Chondrocyte (in vitro differentiated cells): Measurements from ENCODE around the gene UGT2B17. TPM values are rescaled to one million over a fixed set of nuclear protein-coding genes. Genes with fewer than 3 reads are reported as not detected.
"Not testable (repeated sequence)": the region's sequence is repeated elsewhere in the genome, so short reads cannot be mapped to it uniquely, and the experiment has no call there.

ENCODE experiments used
- DNase-seq: peaks from one replicate; pipeline ENCODE4 v3.0.0; 2021; ENCODE audit warnings: mixed read lengths, low spot score
- H3K27ac Mint-ChIP-seq: one replicate; pipeline ENCODE4 v1.8.0; 2021; ENCODE audit warnings: mild to moderate bottlenecking, moderate library complexity, mixed read lengths; ENCODE audit not compliant: unreplicated experiment
- H3K27me3 Mint-ChIP-seq: 2 replicates; pipeline ENCODE4 v1.8.0; 2021; ENCODE audit warnings: low read depth, mixed read lengths
- H3K36me3 Mint-ChIP-seq: 2 replicates; pipeline ENCODE4 v1.8.0; 2021; ENCODE audit warnings: low read depth, mixed read lengths
- H3K4me1 Mint-ChIP-seq: 2 replicates; pipeline ENCODE4 v1.8.0; 2021; ENCODE audit warnings: low read depth, mild to moderate bottlenecking, mixed read lengths
- H3K4me3 Mint-ChIP-seq: one replicate; pipeline ENCODE4 v1.8.0; 2021; ENCODE audit warnings: mild to moderate bottlenecking, moderate library complexity, mixed read lengths; ENCODE audit not compliant: unreplicated experiment
- H3K9me3 Mint-ChIP-seq: 2 replicates; pipeline ENCODE4 v1.8.0; 2021; ENCODE audit warnings: low read depth, mixed read lengths
- total RNA-seq: library from RNA; stranded (reverse); gene quantifications from 3 replicates; pipeline ENCODE4 v1.2.1, GENCODE V29; 2021
- TF ChIP-seq, protein P1 (sequence below): fragments of 200-600 bp; sonication (generic); IDR thresholded peaks from 2 replicates; pipeline ENCODE4 v1.5.0; 2021; ENCODE audit warnings: antibody characterized with exemption, mild to moderate bottlenecking, moderate library complexity

The UGT2B17 gene
- total RNA-seq, 1 donor from 2014 or later: not detected

DNA sequence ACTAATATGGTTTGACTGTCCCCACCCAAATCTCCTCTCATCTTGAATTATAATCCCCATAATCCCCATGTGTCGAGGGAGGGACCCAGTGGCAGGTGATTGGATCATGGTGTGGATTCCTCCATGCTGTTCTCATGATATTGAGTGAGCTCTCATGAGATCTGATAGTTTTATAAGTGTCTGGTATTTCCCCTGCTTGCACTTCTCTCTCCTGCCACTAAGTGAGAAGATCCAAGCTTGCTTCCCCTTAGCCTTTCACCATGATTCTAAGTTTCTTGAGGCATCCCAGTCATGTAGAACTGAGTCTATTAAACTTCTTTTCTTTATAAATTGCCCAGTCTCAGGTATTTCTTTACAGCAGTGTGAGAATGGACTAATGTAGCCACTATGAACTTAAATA, 9.8 kb downstream of the UGT2B17 start:
- not testable (repeated sequence) for H3K27me3 Mint-ChIP-seq, DNase-seq, H3K4me1 Mint-ChIP-seq, H3K27ac Mint-ChIP-seq, H3K36me3 Mint-ChIP-seq, H3K4me3 Mint-ChIP-seq, H3K9me3 Mint-ChIP-seq

DNA sequence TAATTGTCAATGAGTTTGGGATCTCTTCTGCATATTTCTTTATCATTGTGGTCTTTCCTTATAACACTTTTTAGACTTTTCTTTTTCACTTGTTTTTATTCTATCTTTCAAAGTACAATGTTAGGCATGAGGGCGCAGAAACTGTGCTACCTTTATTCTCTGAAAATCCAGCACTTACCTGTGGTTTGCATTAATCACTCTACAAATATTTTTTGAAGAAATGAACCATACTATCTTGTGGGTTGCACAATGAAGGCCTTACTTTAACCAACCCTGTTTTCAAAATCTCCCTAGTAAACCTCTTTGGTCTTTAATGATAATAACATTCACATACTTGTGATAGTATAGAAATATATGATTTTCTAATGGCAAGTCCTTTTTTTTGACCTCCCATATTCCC, 11.0 kb downstream of the UGT2B17 start:
- not testable (repeated sequence) for H3K36me3 Mint-ChIP-seq, H3K4me1 Mint-ChIP-seq, DNase-seq, H3K9me3 Mint-ChIP-seq, H3K4me3 Mint-ChIP-seq, H3K27ac Mint-ChIP-seq, H3K27me3 Mint-ChIP-seq

DNA sequence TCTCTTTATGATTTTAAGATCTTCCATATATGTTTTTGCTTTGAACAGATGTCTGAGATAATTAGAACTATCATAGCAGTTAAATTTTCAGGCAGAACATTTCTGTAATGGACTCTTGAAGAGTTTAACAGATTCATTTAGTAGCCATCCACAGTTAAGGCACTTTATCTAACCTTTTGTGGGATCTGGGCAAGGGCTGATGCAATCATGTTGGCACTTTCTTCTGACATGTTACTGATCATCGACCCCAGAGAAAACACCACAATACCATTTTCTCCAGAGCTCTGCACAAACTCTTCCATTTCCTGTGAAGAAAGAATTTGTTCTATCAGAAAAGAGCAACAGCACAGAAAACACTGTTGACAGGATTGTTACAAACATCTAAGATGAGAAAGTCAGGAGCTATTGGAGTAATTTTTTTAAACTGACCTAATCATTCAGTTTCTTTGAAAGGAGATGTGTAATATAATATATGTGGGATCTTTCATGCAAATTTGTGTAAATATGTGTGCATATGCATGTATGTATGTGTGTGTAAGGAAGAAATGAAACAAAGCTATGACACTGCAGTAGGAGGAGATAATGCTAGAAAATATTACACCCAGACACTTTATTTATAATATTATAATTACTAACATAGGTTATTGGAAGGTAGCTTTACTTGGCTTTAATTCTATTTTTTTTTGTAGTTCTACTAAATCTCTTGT, 15.6 kb downstream of the UGT2B17 start:
- DNase-seq, H3K4me3 Mint-ChIP-seq, H3K9me3 Mint-ChIP-seq, H3K4me1 Mint-ChIP-seq, H3K27me3 Mint-ChIP-seq, H3K36me3 Mint-ChIP-seq, H3K27ac Mint-ChIP-seq: not testable (repeated sequence)

- H3K4me3 Mint-ChIP-seq, H3K36me3 Mint-ChIP-seq, H3K27ac Mint-ChIP-seq, H3K4me1 Mint-ChIP-seq, DNase-seq, H3K27me3 Mint-ChIP-seq, H3K9me3 Mint-ChIP-seq: not testable (repeated sequence)
Observed at GRCh38 chr4:68553830-68554229, 22.3 kb downstream of the UGT2B17 start.

- H3K4me3 Mint-ChIP-seq, H3K27me3 Mint-ChIP-seq, DNase-seq, H3K27ac Mint-ChIP-seq, H3K9me3 Mint-ChIP-seq, H3K36me3 Mint-ChIP-seq, H3K4me1 Mint-ChIP-seq: not testable (repeated sequence)
Observed at GRCh38 chr4:68552818-68553811, 23.0 kb downstream of the UGT2B17 start.

DNA sequence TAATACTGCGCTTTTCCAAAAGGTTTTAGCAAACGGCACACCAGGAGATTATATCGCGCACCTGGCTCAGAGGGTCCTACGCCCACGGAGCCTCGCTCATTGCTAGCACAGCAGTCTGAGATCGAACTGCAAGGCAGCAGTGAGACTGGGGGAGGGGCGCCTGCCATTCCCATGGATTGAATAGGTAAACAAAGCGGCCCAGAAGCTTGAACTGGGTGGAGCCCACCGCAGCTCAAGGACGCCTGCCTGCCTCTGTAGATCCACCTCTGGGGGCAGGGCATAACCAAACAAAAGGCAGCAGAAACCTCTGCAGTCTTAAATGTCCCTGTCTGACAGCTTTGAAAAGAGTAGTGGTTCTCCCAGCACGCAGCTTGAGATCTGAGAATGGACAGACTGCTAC, 33.4 kb downstream of the UGT2B17 start:
- not testable (repeated sequence) for H3K36me3 Mint-ChIP-seq, H3K4me3 Mint-ChIP-seq, H3K27me3 Mint-ChIP-seq, H3K4me1 Mint-ChIP-seq, H3K9me3 Mint-ChIP-seq, DNase-seq, H3K27ac Mint-ChIP-seq

- no peak for DNase-seq
Observed at GRCh38 chr4:68536375-68536774, 39.7 kb downstream of the UGT2B17 start.

DNA sequence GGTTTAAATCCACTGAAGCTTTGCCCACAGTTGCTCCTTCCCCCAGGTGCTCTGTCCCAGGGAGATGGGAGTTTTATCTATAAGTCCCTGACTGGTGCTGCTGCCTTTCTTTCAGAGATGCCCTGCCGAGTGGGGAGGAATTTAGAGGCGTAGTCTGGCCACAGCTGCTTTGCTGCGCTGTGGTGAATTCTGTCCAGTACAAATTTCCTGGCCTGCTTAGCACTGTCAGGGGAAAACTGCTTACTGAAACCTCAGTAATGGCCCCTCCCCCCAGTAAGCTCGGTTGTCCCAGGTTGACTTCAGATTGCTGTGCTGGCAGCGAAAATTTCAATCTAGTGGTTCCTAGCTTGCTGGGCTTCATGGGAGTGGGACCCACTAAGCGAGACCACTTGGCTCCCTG, 40.1 kb downstream of the UGT2B17 start:
- no peaks in the 10 kb centered on the region for H3K36me3 Mint-ChIP-seq
- no peak overlapping the region for H3K4me3 Mint-ChIP-seq
- no peaks in the 10 kb centered on the region for H3K27me3 Mint-ChIP-seq
- no peak overlapping the region for H3K27ac Mint-ChIP-seq
- no peaks in the 10 kb centered on the region for H3K9me3 Mint-ChIP-seq
- H3K4me1 Mint-ChIP-seq: no peaks in the 10 kb centered on the region
- no peak for DNase-seq
- TF ChIP-seq, protein P1, sequence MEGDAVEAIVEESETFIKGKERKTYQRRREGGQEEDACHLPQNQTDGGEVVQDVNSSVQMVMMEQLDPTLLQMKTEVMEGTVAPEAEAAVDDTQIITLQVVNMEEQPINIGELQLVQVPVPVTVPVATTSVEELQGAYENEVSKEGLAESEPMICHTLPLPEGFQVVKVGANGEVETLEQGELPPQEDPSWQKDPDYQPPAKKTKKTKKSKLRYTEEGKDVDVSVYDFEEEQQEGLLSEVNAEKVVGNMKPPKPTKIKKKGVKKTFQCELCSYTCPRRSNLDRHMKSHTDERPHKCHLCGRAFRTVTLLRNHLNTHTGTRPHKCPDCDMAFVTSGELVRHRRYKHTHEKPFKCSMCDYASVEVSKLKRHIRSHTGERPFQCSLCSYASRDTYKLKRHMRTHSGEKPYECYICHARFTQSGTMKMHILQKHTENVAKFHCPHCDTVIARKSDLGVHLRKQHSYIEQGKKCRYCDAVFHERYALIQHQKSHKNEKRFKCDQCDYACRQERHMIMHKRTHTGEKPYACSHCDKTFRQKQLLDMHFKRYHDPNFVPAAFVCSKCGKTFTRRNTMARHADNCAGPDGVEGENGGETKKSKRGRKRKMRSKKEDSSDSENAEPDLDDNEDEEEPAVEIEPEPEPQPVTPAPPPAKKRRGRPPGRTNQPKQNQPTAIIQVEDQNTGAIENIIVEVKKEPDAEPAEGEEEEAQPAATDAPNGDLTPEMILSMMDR: no peak

More at GRCh38 chr4:68536375-68536774, 39.7 kb downstream of the UGT2B17 start:
- H3K27ac Mint-ChIP-seq: no peak overlapping the region
- H3K27me3 Mint-ChIP-seq: no peaks in the 10 kb centered on the region
- H3K4me1 Mint-ChIP-seq: no peaks in the 10 kb centered on the region
- TF ChIP-seq, protein P1: no peak
- H3K4me3 Mint-ChIP-seq: no peak overlapping the region
- no peaks in the 10 kb centered on the region for H3K36me3 Mint-ChIP-seq
- no peaks in the 10 kb centered on the region for H3K9me3 Mint-ChIP-seq

GRCh38 chr4:68522232-68522631, 53.9 kb downstream of the UGT2B17 start:
- not testable (repeated sequence) for H3K4me3 Mint-ChIP-seq, H3K9me3 Mint-ChIP-seq, H3K27me3 Mint-ChIP-seq, H3K27ac Mint-ChIP-seq, DNase-seq, H3K36me3 Mint-ChIP-seq, H3K4me1 Mint-ChIP-seq
